Stimulated activated CD4-positive, alpha-beta T cell treated with anti-CD3 and anti-CD28 coated beads, Interleukin-4, amount 100 ng/mL, for 24 hours (primary cell): ENCODE results near the gene LGALS7.

ENCODE experiments used
- DNase-seq: peaks from one replicate; pipeline ENCODE4 v3.0.0-alpha.2; 2020

Gene LGALS7

GRCh38 chr19:38737921-38738737, 35.2 kb downstream of the LGALS7 start:
- DNase-seq: no peak

GRCh38 chr19:38737281-38737865, 35.9 kb downstream of the LGALS7 start:
- DNase-seq: no peak

- peak; percentile 64 for DNase-seq
Observed at GRCh38 chr19:38736413-38737280, 36.7 kb downstream of the LGALS7 start.

GRCh38 chr19:38736036-38736412, 37.3 kb downstream of the LGALS7 start:
- DNase-seq: peak; percentile 53

- DNase-seq: no peak
Observed at GRCh38 chr19:38735257-38735686, 38.0 kb downstream of the LGALS7 start.

- peak; percentile 19 for DNase-seq
Observed at GRCh38 chr19:38734426-38735256, 38.7 kb downstream of the LGALS7 start.

- no peak for DNase-seq
Observed at GRCh38 chr19:38734176-38734425, 39.2 kb downstream of the LGALS7 start.

GRCh38 chr19:38733493-38734175, 39.7 kb downstream of the LGALS7 start:
- DNase-seq: no peak

GRCh38 chr19:38733241-38733492, 40.1 kb downstream of the LGALS7 start:
- DNase-seq: no peak

GRCh38 chr19:38731654-38732301, 41.5 kb downstream of the LGALS7 start:
- no peak for DNase-seq

- no peak for DNase-seq
Observed at GRCh38 chr19:38730731-38731589, 42.4 kb downstream of the LGALS7 start.

GRCh38 chr19:38730470-38730730, 42.9 kb downstream of the LGALS7 start:
- DNase-seq: no peak

GRCh38 chr19:38729653-38730469, 43.5 kb downstream of the LGALS7 start:
- peak; percentile 79 for DNase-seq

GRCh38 chr19:38728752-38729541, 44.4 kb downstream of the LGALS7 start:
- DNase-seq: no peak

GRCh38 chr19:38727868-38728660, 45.3 kb downstream of the LGALS7 start:
- no peak for DNase-seq

GRCh38 chr19:38727306-38727867, 45.9 kb downstream of the LGALS7 start:
- no peak for DNase-seq

- DNase-seq: no peak
Observed at GRCh38 chr19:38726761-38727301, 46.5 kb downstream of the LGALS7 start.

GRCh38 chr19:38726284-38726673, 47.0 kb downstream of the LGALS7 start:
- no peak for DNase-seq
